Neural progenitor cell (in vitro differentiated cells): ENCODE data around the gene INPP4B. TPM values are rescaled to one million over a fixed set of nuclear protein-coding genes. Genes with fewer than 3 reads are reported as not detected.

Source experiments
- DNase-seq: peaks from one replicate; pipeline ENCODE4 v3.0.0-alpha.2; 2016; ENCODE audit warnings: low spot score
- H2AFZ ChIP-seq: fragments of 200-600 bp; sonication (generic); replicated peaks from 2 replicates; pipeline ENCODE4 v1.6.1; 2016; ENCODE audit warnings: antibody characterized with exemption
- H3F3A ChIP-seq: fragments of 200-600 bp; sonication (generic); 2 replicates; pipeline ENCODE4 v1.6.1; 2016; ENCODE audit warnings: antibody characterized with exemption, low read depth
- H3K27ac ChIP-seq: fragments of 200-600 bp; sonication (generic); 2 replicates; pipeline ENCODE4 v1.5.1; 2016; ENCODE audit warnings: mild to moderate bottlenecking
- H3K27me3 ChIP-seq: fragments of 200-600 bp; sonication (generic); 2 replicates; pipeline ENCODE4 v1.6.1; 2016; ENCODE audit warnings: mild to moderate bottlenecking, moderate library complexity
- H3K36me3 ChIP-seq: fragments of 200-600 bp; sonication (generic); 2 replicates; pipeline ENCODE4 v1.5.1; 2016
- H3K4me1 ChIP-seq: fragments of 200-600 bp; sonication (generic); 2 replicates; pipeline ENCODE4 v1.6.1; 2016; ENCODE audit warnings: mixed run types
- H3K4me2 ChIP-seq: fragments of 200-600 bp; sonication (generic); 2 replicates; pipeline ENCODE4 v1.6.1; 2016
- H3K4me3 ChIP-seq: fragments of 200-600 bp; sonication (generic); 2 replicates; pipeline ENCODE4 v1.5.1; 2016
- H3K79me2 ChIP-seq: fragments of 200-600 bp; sonication (generic); 2 replicates; pipeline ENCODE4 v1.6.1; 2016; ENCODE audit warnings: low read depth
- H3K9ac ChIP-seq: fragments of 200-600 bp; sonication (generic); 2 replicates; pipeline ENCODE4 v1.6.1; 2016
- H3K9me3 ChIP-seq: fragments of 200-600 bp; sonication (generic); 2 replicates; pipeline ENCODE4 v1.5.1; 2016; ENCODE audit warnings: low read depth
- H4K20me1 ChIP-seq: fragments of 200-600 bp; sonication (generic); 2 replicates; pipeline ENCODE4 v1.6.1; 2016; ENCODE audit warnings: low read depth
- H3K27ac Mint-ChIP-seq: 3 replicates; pipeline ENCODE4 v1.8.0; 2021; ENCODE audit warnings: mixed read lengths
- H3K27me3 Mint-ChIP-seq: 2 replicates; pipeline ENCODE4 v1.8.0; 2022; ENCODE audit warnings: low read depth, mild to moderate bottlenecking, inconsistent platforms, moderate library complexity, mixed read lengths; ENCODE audit not compliant: insufficient read depth
- H3K36me3 Mint-ChIP-seq: 3 replicates; pipeline ENCODE4 v1.8.0; 2021; ENCODE audit warnings: mixed read lengths
- H3K4me1 Mint-ChIP-seq: 3 replicates; pipeline ENCODE4 v1.8.0; 2021; ENCODE audit warnings: mixed read lengths
- H3K4me3 Mint-ChIP-seq: 3 replicates; pipeline ENCODE4 v1.8.0; 2021; ENCODE audit warnings: mild to moderate bottlenecking, moderate library complexity, mixed read lengths
- H3K9me3 Mint-ChIP-seq: 3 replicates; pipeline ENCODE4 v1.8.0; 2020; ENCODE audit warnings: mixed read lengths
- CTCF ChIP-seq: fragments of 200-600 bp; sonication (generic); IDR thresholded peaks from 2 replicates; pipeline ENCODE4 v1.5.1; 2017; ENCODE audit warnings: antibody characterized with exemption, mild to moderate bottlenecking
- EZH2 ChIP-seq: fragments of 200-600 bp; sonication (generic); IDR thresholded peaks from 2 replicates; pipeline ENCODE4 v1.6.1; 2017; ENCODE audit warnings: antibody characterized with exemption, mild to moderate bottlenecking, moderate library complexity
- EZH2phosphoT487 ChIP-seq: fragments of 200-600 bp; sonication (generic); IDR thresholded peaks from 2 replicates; pipeline ENCODE4 v1.6.1; 2017; ENCODE audit warnings: antibody characterized with exemption
- total RNA-seq: library from RNA; depleted of rRNA; stranded (reverse); fragments of >200 nt; gene quantifications from 2 replicates; pipeline ENCODE4 v1.2.3, GENCODE V29; 2015; ENCODE audit warnings: low replicate concordance

INPP4B gene
- total RNA-seq, 1 donor from 2014 or later: 1.3 TPM

GRCh38 chr4:142861351-142861750, 15.2 kb upstream of the INPP4B start:
- TF ChIP-seq CTCF (no peak), EZH2 (no peak), EZH2phosphoT487 (no peak)
- Mint-ChIP-seq H3K27ac (no peak overlapping the region), H3K36me3 (no peaks in the 10 kb centered on the region), H3K4me3 (no peak overlapping the region), H3K4me1 (no peaks in the 10 kb centered on the region), H3K9me3 (peaks cover 5% of the 10 kb centered on the region), H3K27me3 (no peaks in the 10 kb centered on the region)
- H3K9ac ChIP-seq: no peak overlapping the region
- H3K27me3 ChIP-seq: no peaks in the 10 kb centered on the region
- no peak overlapping the region for H3K4me2 ChIP-seq
- no peak overlapping the region for H2AFZ ChIP-seq
- H3K4me3 ChIP-seq: no peak overlapping the region
- no peak overlapping the region for H3K27ac ChIP-seq
- no peaks in the 10 kb centered on the region for H4K20me1 ChIP-seq
- no peaks in the 10 kb centered on the region for H3F3A ChIP-seq
- no peaks in the 10 kb centered on the region for H3K4me1 ChIP-seq
- H3K79me2 ChIP-seq: no peaks in the 10 kb centered on the region
- H3K9me3 ChIP-seq: no peaks in the 10 kb centered on the region
- no peaks in the 10 kb centered on the region for H3K36me3 ChIP-seq
- no peak for DNase-seq

GRCh38 chr4:142858965-142859364, 12.9 kb upstream of the INPP4B start:
- Mint-ChIP-seq H3K27ac (no peak overlapping the region), H3K4me1 (no peaks in the 10 kb centered on the region), H3K9me3 (peaks cover 5% of the 10 kb centered on the region), H3K36me3 (no peaks in the 10 kb centered on the region), H3K27me3 (no peaks in the 10 kb centered on the region), H3K4me3 (no peak overlapping the region)
- H3K27ac ChIP-seq: no peak overlapping the region
- H3K27me3 ChIP-seq: no peaks in the 10 kb centered on the region
- no peak overlapping the region for H3K4me2 ChIP-seq
- H2AFZ ChIP-seq: no peak overlapping the region
- TF ChIP-seq EZH2phosphoT487: no peak
- TF ChIP-seq EZH2: no peak
- no peak for TF ChIP-seq CTCF
- no peak overlapping the region for H3K9ac ChIP-seq
- no peaks in the 10 kb centered on the region for H3K79me2 ChIP-seq
- no peak overlapping the region for H3K4me3 ChIP-seq
- no peaks in the 10 kb centered on the region for H3F3A ChIP-seq
- DNase-seq: no peak
- no peaks in the 10 kb centered on the region for H3K36me3 ChIP-seq
- no peaks in the 10 kb centered on the region for H3K9me3 ChIP-seq
- H3K4me1 ChIP-seq: no peaks in the 10 kb centered on the region
- no peaks in the 10 kb centered on the region for H4K20me1 ChIP-seq

GRCh38 chr4:142858446-142858845, 12.3 kb upstream of the INPP4B start:
- H3F3A ChIP-seq: no peaks in the 10 kb centered on the region
- no peak overlapping the region for H3K4me3 ChIP-seq
- Mint-ChIP-seq H3K4me3 (no peak overlapping the region), H3K4me1 (no peaks in the 10 kb centered on the region), H3K9me3 (peaks cover 5% of the 10 kb centered on the region), H3K27ac (no peak overlapping the region), H3K36me3 (no peaks in the 10 kb centered on the region), H3K27me3 (no peaks in the 10 kb centered on the region)
- no peak overlapping the region for H3K27ac ChIP-seq
- DNase-seq: no peak
- no peak overlapping the region for H2AFZ ChIP-seq
- no peaks in the 10 kb centered on the region for H4K20me1 ChIP-seq
- H3K27me3 ChIP-seq: no peaks in the 10 kb centered on the region
- H3K4me1 ChIP-seq: no peaks in the 10 kb centered on the region
- TF ChIP-seq EZH2phosphoT487: no peak
- TF ChIP-seq EZH2: no peak
- TF ChIP-seq CTCF: no peak
- no peaks in the 10 kb centered on the region for H3K79me2 ChIP-seq
- H3K36me3 ChIP-seq: no peaks in the 10 kb centered on the region
- no peaks in the 10 kb centered on the region for H3K9me3 ChIP-seq
- H3K4me2 ChIP-seq: no peak overlapping the region
- H3K9ac ChIP-seq: no peak overlapping the region

GRCh38 chr4:142856576-142856975, 10.5 kb upstream of the INPP4B start:
- no peaks in the 10 kb centered on the region for H3K27me3 Mint-ChIP-seq
- H3K27ac Mint-ChIP-seq: no peak overlapping the region
- Histone ChIP-seq H3K27me3 (no peaks in the 10 kb centered on the region), H3K4me2 (no peak overlapping the region), H3K79me2 (no peaks in the 10 kb centered on the region), H4K20me1 (no peaks in the 10 kb centered on the region), H3K9ac (no peak overlapping the region), H3K36me3 (no peaks in the 10 kb centered on the region), H3K9me3 (no peaks in the 10 kb centered on the region), H3K4me1 (no peaks in the 10 kb centered on the region), H3F3A (no peaks in the 10 kb centered on the region), H3K4me3 (no peak overlapping the region), H2AFZ (no peak overlapping the region), H3K27ac (no peak overlapping the region)
- no peaks in the 10 kb centered on the region for H3K36me3 Mint-ChIP-seq
- H3K4me3 Mint-ChIP-seq: no peak overlapping the region
- H3K4me1 Mint-ChIP-seq: no peaks in the 10 kb centered on the region
- peaks cover 3% of the 10 kb centered on the region for H3K9me3 Mint-ChIP-seq
- TF ChIP-seq EZH2phosphoT487: no peak
- TF ChIP-seq EZH2: no peak
- TF ChIP-seq CTCF: no peak
- no peak for DNase-seq
